IPS DF 4.7 (cell line): Measurements from ENCODE around the gene SMARCD1.
"Not testable (repeated sequence)": the region's sequence is repeated elsewhere in the genome, so short reads cannot be mapped to it uniquely, and the experiment has no call there.

Experiments
- DNase-seq: peaks from one replicate; pipeline ENCODE4 v3.0.0-alpha.2; 2013; ENCODE audit warnings: low spot score; ENCODE audit errors: extremely low read depth

SMARCD1 gene

GRCh38 chr12:50077099-50077498 lies 8.0 kb upstream of the SMARCD1 start:
- DNase-seq = no peak

- no peak for DNase-seq
Observed at GRCh38 chr12:50078281-50078680, 6.9 kb upstream of the SMARCD1 start.

DNA sequence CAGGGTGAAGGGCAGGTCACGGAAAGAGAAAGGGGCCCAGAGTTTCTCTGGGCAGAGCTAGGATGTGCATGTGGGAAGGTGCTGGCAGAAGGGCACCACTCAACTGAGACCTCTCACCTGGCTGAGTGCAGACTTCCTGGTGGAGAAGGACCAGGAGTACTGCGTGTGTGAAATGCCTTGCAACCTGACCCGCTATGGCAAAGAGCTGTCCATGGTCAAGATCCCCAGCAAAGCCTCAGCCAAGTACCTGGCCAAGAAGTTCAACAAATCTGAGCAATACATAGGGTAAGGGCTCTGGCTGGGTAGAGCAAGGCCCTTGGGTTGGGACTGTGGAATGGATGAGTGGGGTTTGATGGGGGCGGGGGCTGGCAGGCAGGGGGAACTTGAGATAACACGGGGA lies 5.4 kb upstream of the SMARCD1 start:
- no peak for DNase-seq

DNA sequence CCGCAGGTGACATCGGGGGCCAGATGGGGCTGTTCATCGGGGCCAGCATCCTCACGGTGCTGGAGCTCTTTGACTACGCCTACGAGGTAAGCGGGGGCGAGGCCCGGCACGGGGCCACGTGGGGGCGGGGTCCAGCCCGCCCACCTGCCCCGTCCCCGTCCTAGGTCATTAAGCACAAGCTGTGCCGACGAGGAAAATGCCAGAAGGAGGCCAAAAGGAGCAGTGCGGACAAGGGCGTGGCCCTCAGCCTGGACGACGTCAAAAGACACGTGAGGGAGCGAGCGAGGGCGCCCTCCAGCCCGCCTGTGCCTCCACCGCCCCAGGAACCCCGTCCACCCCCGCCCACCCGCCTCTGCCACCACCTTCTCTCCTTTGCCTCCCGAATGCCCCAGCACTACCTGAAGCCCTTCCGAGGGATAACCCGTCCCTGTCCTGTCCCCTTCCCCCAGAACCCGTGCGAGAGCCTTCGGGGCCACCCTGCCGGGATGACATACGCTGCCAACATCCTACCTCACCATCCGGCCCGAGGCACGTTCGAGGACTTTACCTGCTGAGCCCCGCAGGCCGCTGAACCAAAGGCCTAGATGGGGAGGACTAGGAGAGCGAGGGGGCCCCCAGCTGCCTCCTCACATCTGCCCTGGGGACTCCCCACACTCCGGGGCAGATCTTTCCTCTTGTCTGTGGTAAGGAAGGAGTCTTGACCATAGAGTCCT lies 3.9 kb upstream of the SMARCD1 start:
- DNase-seq = no peak

- DNase-seq = no peak
Observed at GRCh38 chr12:50082644-50083043, 2.5 kb upstream of the SMARCD1 start.

DNA sequence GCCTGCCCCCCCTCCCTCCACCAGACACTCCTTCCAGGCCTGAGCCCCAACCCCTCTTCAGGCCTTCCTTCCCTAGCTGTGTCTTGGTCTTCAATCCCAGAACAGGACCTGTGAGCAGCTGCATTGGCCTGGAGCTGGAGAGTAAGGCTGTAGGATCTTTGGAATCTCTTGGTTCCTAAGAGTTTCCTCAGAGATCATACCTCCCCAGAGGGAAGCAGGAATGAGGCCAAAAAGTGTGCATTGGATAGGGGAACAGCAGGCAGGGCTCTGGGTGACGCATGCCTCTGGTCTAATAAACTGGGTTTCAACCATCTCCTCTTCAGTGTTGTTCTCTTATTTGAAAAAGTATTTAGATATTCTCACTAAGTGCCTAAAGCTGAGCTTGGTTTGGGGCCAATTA lies 1.8 kb upstream of the SMARCD1 start:
- DNase-seq = no peak

DNA sequence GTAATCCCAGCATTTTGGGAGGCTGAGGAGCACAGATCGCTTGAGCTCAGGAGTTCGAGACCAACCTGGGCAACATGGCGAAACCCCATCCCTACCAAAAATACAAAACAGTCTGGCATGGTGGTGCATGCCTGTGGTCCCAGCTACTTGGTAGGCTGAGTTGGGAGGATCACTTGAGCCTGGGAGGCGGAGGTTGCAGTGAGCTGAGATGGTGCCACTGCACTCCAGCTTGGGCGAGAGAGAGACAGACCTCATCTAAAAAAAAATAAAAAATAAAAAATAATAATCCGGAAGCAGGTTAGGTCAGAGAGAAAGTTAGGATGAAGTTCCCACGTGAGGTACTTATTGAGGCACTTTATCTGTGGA lies 750 bp upstream of the SMARCD1 start:
- not testable (repeated sequence) for DNase-seq

DNA sequence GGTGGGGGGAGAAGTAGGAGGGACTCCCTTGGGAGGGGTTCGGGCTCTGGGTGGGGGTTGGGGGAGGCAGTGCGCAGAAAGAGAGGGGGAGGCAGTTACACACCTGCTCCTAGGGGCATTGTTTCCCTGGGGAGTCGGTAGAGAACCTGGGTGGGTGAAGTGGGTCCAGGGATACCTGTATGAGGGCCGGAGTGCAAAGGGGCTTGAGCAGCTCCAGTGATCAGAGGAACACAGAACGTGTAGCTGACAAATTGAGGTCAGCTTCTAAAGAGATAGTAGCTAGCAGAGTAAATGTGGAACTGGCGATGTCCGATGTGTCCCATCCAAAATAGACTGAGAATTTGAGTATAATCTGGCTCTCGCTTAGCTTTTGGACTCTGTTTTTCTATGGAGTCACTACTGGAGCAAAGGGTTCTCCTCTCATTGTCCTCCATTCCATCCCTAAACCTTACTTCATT lies 502 bp downstream of the SMARCD1 start:
- no peak for DNase-seq

- DNase-seq = no peak
Observed at GRCh38 chr12:50086148-50086547, 1.0 kb downstream of the SMARCD1 start.

DNA sequence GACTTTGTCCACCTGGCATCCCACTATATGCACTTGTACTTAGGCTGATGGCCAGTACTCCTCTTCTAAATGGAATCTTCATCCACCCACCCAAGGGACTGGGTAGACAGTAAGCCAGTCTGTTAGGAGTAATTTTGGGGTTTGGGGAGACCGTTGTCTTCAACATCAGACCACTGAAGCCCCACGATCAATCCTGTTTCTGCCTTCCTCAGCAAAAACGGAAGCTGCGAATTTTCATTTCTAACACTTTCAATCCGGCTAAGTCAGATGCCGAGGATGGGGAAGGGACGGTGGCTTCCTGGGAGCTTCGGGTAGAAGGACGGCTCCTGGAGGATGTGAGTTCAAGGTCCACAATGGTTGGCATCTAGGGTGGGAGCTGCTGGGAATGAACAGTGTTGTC lies 2.0 kb downstream of the SMARCD1 start:
- no peak for DNase-seq

- no peak for DNase-seq
Observed at GRCh38 chr12:50087995-50088394, 2.9 kb downstream of the SMARCD1 start.

GRCh38 chr12:50088577-50089335 lies 3.6 kb downstream of the SMARCD1 start:
- no peak for DNase-seq

- no peak for DNase-seq
Observed at GRCh38 chr12:50089730-50090129, 4.6 kb downstream of the SMARCD1 start.

GRCh38 chr12:50090391-50090790 lies 5.2 kb downstream of the SMARCD1 start:
- no peak for DNase-seq

- no peak for DNase-seq
Observed at GRCh38 chr12:50097952-50098351, 12.8 kb downstream of the SMARCD1 start.

- no peak for DNase-seq
Observed at GRCh38 chr12:50099302-50100008, 14.3 kb downstream of the SMARCD1 start.

GRCh38 chr12:50100561-50100960 lies 15.4 kb downstream of the SMARCD1 start:
- DNase-seq = no peak

- no peak for DNase-seq
Observed at GRCh38 chr12:50101663-50102062, 16.5 kb downstream of the SMARCD1 start.

DNA sequence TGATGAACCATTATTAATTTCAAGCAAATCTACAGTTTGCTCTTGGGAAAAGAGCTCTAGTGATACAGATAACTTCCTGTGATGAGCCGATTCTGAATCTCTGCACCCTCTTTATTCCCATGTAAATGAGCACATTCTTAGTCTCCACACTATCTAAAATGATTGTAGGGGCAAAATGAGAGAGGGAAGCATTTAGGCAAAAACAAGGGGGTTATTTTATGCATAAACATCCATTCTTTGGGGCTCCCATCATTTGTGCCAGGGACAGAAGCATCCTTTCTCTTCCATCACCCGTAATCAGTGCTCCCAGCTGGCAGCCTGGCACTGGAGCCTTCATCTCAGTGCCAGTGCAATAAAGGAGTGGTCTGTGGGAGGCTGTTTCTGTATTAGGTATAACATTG lies 17.0 kb downstream of the SMARCD1 start:
- no peak for DNase-seq

DNA sequence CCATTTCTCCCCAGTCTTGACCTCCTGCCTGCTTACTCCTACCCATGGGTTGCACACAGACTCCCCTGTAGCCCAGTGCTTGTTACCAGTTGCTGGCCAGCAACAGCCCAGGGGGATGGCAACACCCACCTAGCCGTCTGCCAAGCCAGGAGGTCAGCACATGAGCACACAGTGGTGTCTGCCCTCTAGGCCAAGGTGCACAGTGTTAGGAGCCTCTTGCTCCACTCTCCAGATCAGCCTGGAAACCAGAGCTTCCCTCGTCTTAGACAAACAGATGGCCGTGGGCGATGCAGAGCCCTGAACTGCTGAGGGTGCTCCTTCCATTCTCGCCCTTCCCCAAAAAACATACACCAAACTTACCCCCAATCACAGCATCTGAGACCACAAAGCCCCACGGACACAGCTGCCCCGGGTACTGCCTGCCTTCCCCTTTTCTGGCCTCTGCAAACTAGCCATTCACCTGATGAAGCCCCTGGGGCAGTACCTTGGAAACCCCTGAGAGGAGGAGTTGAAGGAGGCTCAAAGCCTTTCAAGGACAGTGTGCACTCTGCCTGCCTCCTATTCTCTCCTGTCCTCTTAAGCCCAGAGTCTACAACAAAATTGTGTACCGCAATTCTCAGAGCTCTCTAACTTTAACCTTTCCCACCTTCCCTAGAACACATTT lies 17.6 kb downstream of the SMARCD1 start:
- no peak for DNase-seq

DNA sequence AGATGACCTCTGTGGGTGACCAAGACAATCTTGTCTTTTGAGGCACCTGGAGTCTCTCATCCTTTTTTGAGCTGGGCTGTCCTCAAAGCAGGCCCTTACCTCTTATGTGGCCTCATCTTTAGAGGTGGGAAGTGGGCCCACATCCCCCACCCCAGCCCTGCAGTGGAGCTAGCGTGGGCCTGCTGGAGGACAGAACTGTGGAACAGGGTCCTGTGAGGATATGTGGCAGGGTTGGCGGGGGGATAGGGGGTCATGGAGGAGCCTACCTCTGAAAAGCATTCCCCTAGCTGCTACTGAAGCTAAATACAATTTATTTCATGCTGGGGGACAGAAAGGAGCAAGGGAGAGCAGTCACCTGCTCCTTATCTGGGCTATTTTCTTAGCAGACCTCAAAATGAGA lies 18.2 kb downstream of the SMARCD1 start:
- DNase-seq = no peak
